Measurements from ENCODE around the gene EXOC4. TPM values are rescaled to one million over a fixed set of nuclear protein-coding genes. Genes with fewer than 3 reads are reported as not detected.

EXOC4 gene
- total and polyA plus RNA-seq, 2 of the 8 experiments (the other 6 are each of a cell fraction or from before 2014, with no cell fraction given), result 27.0 to 67.3 TPM

- FAIRE-seq, result peak; percentile 45
Measured at GRCh38 chr7:133978502-133979295, 725.8 kb downstream of the EXOC4 start.

More at GRCh38 chr7:133978502-133979295, 725.8 kb downstream of the EXOC4 start:
- Histone ChIP-seq H4K91ac (replicated peaks; ENCODE audit: insufficient read length, low read length) (no peak overlapping the region), H2BK15ac (ENCODE audit: low read length) (no peak overlapping the region), H4K8ac (ENCODE audit: extremely low read depth, insufficient read depth, low read length) (no peak overlapping the region), H3K27me3 (replicated peaks in 1 of 4; ENCODE audit: control insufficient read depth in 3 of 4, extremely low read depth in 1 of 4, insufficient read depth in 3 of 4, low read length in 3 of 4) (no peaks in the 10 kb centered on the region), H3K4ac (replicated peaks; ENCODE audit: insufficient read length, low read depth, low read length) (no peak overlapping the region), H4K5ac (ENCODE audit: insufficient read length, low read depth, low read length) (no peak overlapping the region), H3K9me3 (ENCODE audit: insufficient read depth in 2 of 2, low read depth in 1 of 2, low read length in 1 of 2) (no peaks in the 10 kb centered on the region), H3K36me3 (ENCODE audit: control insufficient read depth in 2 of 4, insufficient read depth in 4 of 4, low read length in 3 of 4) (no peaks in the 10 kb centered on the region; a peak in 1 of 8 replicates), H2BK120ac (replicated peaks; ENCODE audit: low read depth, low read length) (no peak overlapping the region), H2BK12ac (ENCODE audit: low read depth, low read length) (no peak overlapping the region), H2AK5ac (ENCODE audit: low read depth, low read length) (no peak overlapping the region), H3K4me2 (ENCODE audit: insufficient read depth in 1 of 2, low read depth in 2 of 2, low read length in 2 of 2) (peak overlapping the region in 1 of 2 experiments; percentile 5; a peak in 1 of 4 replicates), H3K4me3 (ENCODE audit: extremely low read depth in 1 of 4, insufficient read depth in 2 of 4, low read depth in 3 of 4, low read length in 4 of 4) (no peak overlapping the region), H3K18ac (ENCODE audit: extremely low read depth, low read length) (no peak overlapping the region), H3K4me1 (replicated peaks in 1 of 4; ENCODE audit: control insufficient read depth in 3 of 4, insufficient read depth in 4 of 4, low read length in 3 of 4) (peaks cover 0 to 8% (median 4%) of the 10 kb centered on the region in 4 experiments; a peak in 4 of 7 replicates), H2BK20ac (ENCODE audit: low read length) (no peak overlapping the region), H2AFZ (ENCODE audit: low read length) (no peak overlapping the region), H3K79me1 (ENCODE audit: low read depth, low read length) (no peaks in the 10 kb centered on the region), H4K20me1 (replicated peaks in 1 of 2; ENCODE audit: control insufficient read depth in 1 of 2, insufficient read depth in 2 of 2, low read length in 2 of 2) (no peaks in the 10 kb centered on the region), H3K14ac (ENCODE audit: insufficient read length) (no peak overlapping the region), H3K23me2 (ENCODE audit: low read depth, low read length) (no peaks in the 10 kb centered on the region; the same call in 1 of the 2 replicates), H3K79me2 (ENCODE audit: control insufficient read depth in 1 of 2, insufficient read depth in 2 of 2, low read length in 2 of 2) (no peaks in the 10 kb centered on the region), H3K23ac (ENCODE audit: insufficient read length) (no peak overlapping the region), H3K27ac (ENCODE audit: low read depth, low read length) (no peak overlapping the region), H2BK5ac (ENCODE audit: low read depth, low read length) (no peak overlapping the region), H3K56ac (replicated peaks; ENCODE audit: insufficient read length, low read depth, low read length) (no peak overlapping the region), H3K9ac (replicated peaks in 1 of 4; ENCODE audit: extremely low read depth in 1 of 4, low read depth in 3 of 4, low read length in 3 of 4) (no peak overlapping the region)
- 74% methylated on average over 5 of the region's 5 CpGs; no CpG with 5 or more reads in 1 of the 2 experiments for WGBS, 2 experiments (ENCODE audit: extremely low coverage in 1 of 2, insufficient coverage in 1 of 2, insufficient read length in 1 of 2, insufficient replicate concordance in 2 of 2, low coverage in 1 of 2, low lambda C conversion rate in 2 of 2, missing lambda C conversion rate in 1 of 2)
- TF ChIP-seq SUZ12 (IDR thresholded peaks at IDR 0.05; ENCODE audit: low read length) (no peak), CTCF (IDR thresholded peaks at IDR 0.05; ENCODE audit: control extremely low read depth in 1 of 3, insufficient read depth in 1 of 3, low read depth in 1 of 3, low read length in 3 of 3) (0 out of 4 replicates have a peak, but pooled peaks of 1 of the 3 experiments have one; percentile 5)
- POLR2A ChIA-PET (ENCODE audit: partially characterized antibody), result no interaction called here
- CTCF ChIA-PET (ENCODE audit: partially characterized antibody), result interaction anchor here (0.7 to 2.2 kb wide), 6 partner anchors 17 to 162 kb away, joined by 3 to 5 read pairs (median 3); no protein-coding TSS in a partner anchor
- DNase-seq (ENCODE audit: low read depth in 1 of 2, low spot score in 2 of 2), result no peak
